ENCODE measurements around the gene PACRG. TPM values are rescaled to one million over a fixed set of nuclear protein-coding genes. Genes with fewer than 3 reads are reported as not detected.

The PACRG gene
- total and polyA plus RNA-seq, 2 of the 4 experiments (the other 2 are of a cell fraction): not detected

- no peak overlapping the region for H2BK120ac ChIP-seq (ENCODE audit: low read depth, low read length)
- H2AK9ac ChIP-seq (replicated peaks; ENCODE audit: low read depth, low read length, poor library complexity): no peak overlapping the region
- no peaks in the 10 kb centered on the region for H3K4me1 ChIP-seq (ENCODE audit: control insufficient read depth, insufficient read depth, low read length)
- no peak overlapping the region for H2AFZ ChIP-seq (replicated peaks; ENCODE audit: low read length, poor library complexity)
- in situ Hi-C loops (cut with MboI; ENCODE audit: low sequenced_read_pairs) (no loop called here), dilution Hi-C loops (cut with HindIII; ENCODE audit: low sequenced_read_pairs, unreplicated experiment) (no loop called here), intact Hi-C loops (cut with micrococcal nuclease) (no loop called here)
- ATAC-seq (ENCODE audit: low read depth) (no peak), DNase-seq (no peak)
- no peak overlapping the region for H3K18ac ChIP-seq (ENCODE audit: low read depth, low read length)
- TF ChIP-seq CHD1 (IDR thresholded peaks at IDR 0.05; ENCODE audit: low read depth, low read length) (no peak), NFE2L2 (IDR thresholded peaks at IDR 0.05; ENCODE audit: low read depth, low read length) (no peak), RCOR1 (IDR thresholded peaks at IDR 0.05; ENCODE audit: insufficient replicate concordance, low read length) (no peak), CEBPB (IDR thresholded peaks at IDR 0.05; ENCODE audit: low read depth, low read length) (no peak), FOS (IDR thresholded peaks at IDR 0.05; ENCODE audit: low read depth, low read length) (no peak)
- TF ChIP-seq, protein P1, sequence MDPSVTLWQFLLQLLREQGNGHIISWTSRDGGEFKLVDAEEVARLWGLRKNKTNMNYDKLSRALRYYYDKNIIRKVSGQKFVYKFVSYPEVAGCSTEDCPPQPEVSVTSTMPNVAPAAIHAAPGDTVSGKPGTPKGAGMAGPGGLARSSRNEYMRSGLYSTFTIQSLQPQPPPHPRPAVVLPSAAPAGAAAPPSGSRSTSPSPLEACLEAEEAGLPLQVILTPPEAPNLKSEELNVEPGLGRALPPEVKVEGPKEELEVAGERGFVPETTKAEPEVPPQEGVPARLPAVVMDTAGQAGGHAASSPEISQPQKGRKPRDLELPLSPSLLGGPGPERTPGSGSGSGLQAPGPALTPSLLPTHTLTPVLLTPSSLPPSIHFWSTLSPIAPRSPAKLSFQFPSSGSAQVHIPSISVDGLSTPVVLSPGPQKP (IDR thresholded peaks at IDR 0.05; ENCODE audit: borderline replicate concordance, low read depth, low read length): no peak
- H2BK20ac ChIP-seq (ENCODE audit: low read depth, low read length): no peak overlapping the region
- WGBS, 2 experiments (ENCODE audit: extremely low coverage in 2 of 2, insufficient read length in 1 of 2): 60% methylated on average over 1 of the region's 27 CpGs; no CpG with 5 or more reads in 1 of the 2 experiments
- no peaks in the 10 kb centered on the region for H3K9me1 ChIP-seq (ENCODE audit: insufficient read depth, low read length)
- no peak overlapping the region for H3K56ac ChIP-seq (ENCODE audit: extremely low read depth, insufficient read depth, low read length)
- peaks cover 28% of the 10 kb centered on the region for H3K9me3 ChIP-seq (ENCODE audit: control insufficient read depth, insufficient read depth, low read length)
- H4K8ac ChIP-seq (ENCODE audit: low read depth in 2 of 2, low read length in 2 of 2): no peak overlapping the region
- BruUV-seq (replicated peaks): no TSS peak
- ChIA-PET CTCF (no interaction called here), POLR2A (ENCODE audit: unreplicated experiment) (no interaction called here)
- H2AK5ac ChIP-seq (ENCODE audit: low read depth, low read length): no peak overlapping the region
- no peaks in the 10 kb centered on the region for H3K36me3 ChIP-seq (ENCODE audit: control insufficient read depth, insufficient read depth, low read length)
- H4K91ac ChIP-seq (ENCODE audit: insufficient read depth, low read depth, low read length): no peak overlapping the region
- H4K20me1 ChIP-seq (ENCODE audit: insufficient read depth, low read length): no peaks in the 10 kb centered on the region
- H2BK5ac ChIP-seq (ENCODE audit: low read depth, low read length, poor library complexity, severe bottlenecking): no peak overlapping the region
- H4K5ac ChIP-seq (ENCODE audit: low read depth, low read length): no peak overlapping the region
- no peak overlapping the region for H3K4me2 ChIP-seq (ENCODE audit: low read depth, low read length)
- no peak overlapping the region for H3K23ac ChIP-seq (ENCODE audit: low read depth, low read length)
- no peak overlapping the region for H3K27ac ChIP-seq (ENCODE audit: insufficient read depth, low read length)
- H3K9ac ChIP-seq (ENCODE audit: low read depth, low read length): no peak overlapping the region
- H3K4ac ChIP-seq (ENCODE audit: low read depth, low read length): no peak overlapping the region
- H3K27me3 ChIP-seq (ENCODE audit: control insufficient read depth, insufficient read depth, low read length): no peaks in the 10 kb centered on the region
- H3K79me1 ChIP-seq (ENCODE audit: low read depth in 1 of 2, low read length in 2 of 2): no peaks in the 10 kb centered on the region
- H3K4me3 ChIP-seq (ENCODE audit: insufficient read depth, low read depth, low read length): no peak overlapping the region
- no peak overlapping the region for H3K14ac ChIP-seq (replicated peaks; ENCODE audit: low read depth, low read length)
- H2BK15ac ChIP-seq (ENCODE audit: low read depth, low read length): no peak overlapping the region
These were observed 371.9 kb downstream of the PACRG start for GRCh38 chr6:163099621-163100171.
